Spleen (tissue), 7 donors: ENCODE results near the gene RNF157.

ENCODE experiments used
- CTCF ChIP-seq, 11 experiments: fragments of 200-600 bp in 7 of 11; fragments of 450-650 bp in 4 of 11; sonication (generic) in 4 of 11; IDR thresholded peaks in 8 of 11; conservative IDR thresholded peaks in 3 of 11; 1 replicate in 7 of 11; 2 replicates in 4 of 11; pipeline versions ENCODE4 v1.4.0 to v1.8.0; 2016 to 2021; ENCODE audit warnings: antibody characterized with exemption in 11 of 11, inconsistent platforms in 4 of 11, mild to moderate bottlenecking in 1 of 11
- POLR2A ChIP-seq, 3 donors: fragments of 450-650 bp; IDR thresholded peaks; one replicate each; pipeline ENCODE4 v1.5.1; 2017; ENCODE audit warnings: antibody characterized with exemption in 3 of 3, mild to moderate bottlenecking in 1 of 3
- donor health status: DM: no; HTN: no; CAD: no; lungs with moderate emphysema.
- donor health status: DM: no; HTN: no; CAD: no.
- donor health status: DM: no; HTN: no; CAD: no.

DNA sequence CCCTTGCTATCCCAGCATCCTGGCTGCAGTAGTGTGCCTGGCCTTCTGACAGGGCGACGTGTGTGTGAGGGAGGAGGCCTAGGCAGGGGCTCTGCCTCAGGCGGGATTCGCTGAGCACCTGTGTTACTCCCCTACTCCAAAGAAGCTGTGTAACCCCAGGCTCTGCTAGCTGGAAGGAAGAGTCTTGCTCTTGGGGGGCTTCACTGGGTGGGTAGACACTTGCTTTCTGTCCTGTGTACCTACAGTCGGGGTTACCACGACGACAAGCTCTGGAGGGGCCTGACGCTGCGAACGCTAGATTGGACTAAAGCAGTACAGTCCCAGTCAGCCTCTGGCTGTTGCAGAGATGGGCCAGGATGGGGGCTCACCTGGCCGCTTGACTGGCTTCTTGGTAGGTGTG lies 146.2 kb downstream of the RNF157 start:
- TF ChIP-seq CTCF (IDR thresholded peaks at IDR 0.05 in 8 of 11, conservative IDR thresholded peaks at IDR 0.05 in 3 of 11) (no peak), POLR2A (IDR thresholded peaks at IDR 0.05) (no peak)
